ENCODE measurements around the gene SLC16A11. TPM values are rescaled to one million over a fixed set of nuclear protein-coding genes. Genes with fewer than 3 reads are reported as not detected.

Gene SLC16A11
- polyA plus RNA-seq, 1 donor (not counting 4 experiments of a cell fraction or from before 2014, with no cell fraction given) = not detected

DNA sequence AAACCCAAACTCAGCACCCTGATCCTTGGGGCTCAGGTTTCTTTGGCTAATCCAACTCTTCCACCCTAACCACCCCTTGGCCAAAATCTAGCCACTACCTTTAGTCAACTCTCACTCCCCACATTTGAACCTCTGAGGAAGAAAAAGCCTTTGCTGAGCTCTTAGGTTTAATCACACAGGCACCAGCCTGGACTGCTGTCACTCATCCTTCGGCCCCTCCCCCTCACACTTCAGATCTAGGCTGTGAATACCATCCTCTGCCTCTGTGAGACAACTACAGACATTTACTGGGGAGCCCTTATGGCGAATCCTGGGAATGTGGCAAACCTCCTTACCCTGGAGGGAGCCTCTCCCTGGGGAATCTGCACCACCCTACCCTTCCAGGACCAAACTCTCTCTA, 36.7 kb downstream of the SLC16A11 start:
- Histone ChIP-seq H4K20me1 (ENCODE audit: control insufficient read depth, extremely low read depth, insufficient read depth, low read length) (peaks cover 3% of the 10 kb centered on the region), H3K4me2 (ENCODE audit: control insufficient read depth, extremely low read depth, insufficient read depth, low read depth, low read length) (no peak overlapping the region), H3K4me3 (ENCODE audit: control insufficient read depth in 2 of 3, extremely low read depth in 1 of 3, insufficient read depth in 2 of 3, low read depth in 1 of 3, low read length in 3 of 3) (no peak overlapping the region), H3K9ac (ENCODE audit: control insufficient read depth, extremely low read depth, insufficient read depth, low read length) (no peak overlapping the region), H2AFZ (ENCODE audit: control insufficient read depth, low read length) (no peak overlapping the region), H3K9me3 (ENCODE audit: control insufficient read depth, low read depth, low read length) (no peaks in the 10 kb centered on the region), H3K79me2 (ENCODE audit: control insufficient read depth, insufficient read depth, low read length) (peaks cover 40% of the 10 kb centered on the region), H3K27ac (ENCODE audit: control insufficient read depth, insufficient read depth, low read length) (no peak overlapping the region), H3K36me3 (ENCODE audit: control insufficient read depth in 2 of 2, extremely low read depth in 1 of 2, insufficient read depth in 2 of 2, low read length in 2 of 2) (peaks cover 11 to 22% of the 10 kb centered on the region in 2 experiments), H3K4me1 (ENCODE audit: control insufficient read depth, extremely low read depth, insufficient read depth, low read length) (peaks cover 8% of the 10 kb centered on the region), H3K27me3 (ENCODE audit: control insufficient read depth, extremely low read depth, insufficient read depth, low read length) (no peaks in the 10 kb centered on the region), H3K9me1 (ENCODE audit: control insufficient read depth, extremely low read depth, insufficient read depth, low read length) (no peaks in the 10 kb centered on the region)
- no peak for FAIRE-seq
- dilution Hi-C loops (cut with MboI; ENCODE audit: extremely low pct_ligation_motif_present, low sequenced_read_pairs) = no loop called here
- TF ChIP-seq, protein P1, sequence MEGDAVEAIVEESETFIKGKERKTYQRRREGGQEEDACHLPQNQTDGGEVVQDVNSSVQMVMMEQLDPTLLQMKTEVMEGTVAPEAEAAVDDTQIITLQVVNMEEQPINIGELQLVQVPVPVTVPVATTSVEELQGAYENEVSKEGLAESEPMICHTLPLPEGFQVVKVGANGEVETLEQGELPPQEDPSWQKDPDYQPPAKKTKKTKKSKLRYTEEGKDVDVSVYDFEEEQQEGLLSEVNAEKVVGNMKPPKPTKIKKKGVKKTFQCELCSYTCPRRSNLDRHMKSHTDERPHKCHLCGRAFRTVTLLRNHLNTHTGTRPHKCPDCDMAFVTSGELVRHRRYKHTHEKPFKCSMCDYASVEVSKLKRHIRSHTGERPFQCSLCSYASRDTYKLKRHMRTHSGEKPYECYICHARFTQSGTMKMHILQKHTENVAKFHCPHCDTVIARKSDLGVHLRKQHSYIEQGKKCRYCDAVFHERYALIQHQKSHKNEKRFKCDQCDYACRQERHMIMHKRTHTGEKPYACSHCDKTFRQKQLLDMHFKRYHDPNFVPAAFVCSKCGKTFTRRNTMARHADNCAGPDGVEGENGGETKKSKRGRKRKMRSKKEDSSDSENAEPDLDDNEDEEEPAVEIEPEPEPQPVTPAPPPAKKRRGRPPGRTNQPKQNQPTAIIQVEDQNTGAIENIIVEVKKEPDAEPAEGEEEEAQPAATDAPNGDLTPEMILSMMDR (optimal IDR thresholded peaks at IDR 0.05 in 1 of 3, IDR thresholded peaks at IDR 0.05 in 1 of 3, conservative IDR thresholded peaks at IDR 0.05 in 1 of 3; ENCODE audit: extremely low read depth in 1 of 3, insufficient read depth in 2 of 3, low read length in 3 of 3) = no peak
- no peak for TF ChIP-seq EZH2 (IDR thresholded peaks at IDR 0.05; ENCODE audit: low read length)
- no peak for DNase-seq (ENCODE audit: low read depth, low spot score)

- peaks cover 20 to 30% of the 10 kb centered on the region in 2 experiments for H3K36me3 ChIP-seq (ENCODE audit: control insufficient read depth in 2 of 2, extremely low read depth in 1 of 2, insufficient read depth in 2 of 2, low read length in 2 of 2)
- no peaks in the 10 kb centered on the region for H3K9me3 ChIP-seq (ENCODE audit: control insufficient read depth, low read depth, low read length)
- H4K20me1 ChIP-seq (ENCODE audit: control insufficient read depth, extremely low read depth, insufficient read depth, low read length) = peaks cover 3% of the 10 kb centered on the region
- H3K79me2 ChIP-seq (ENCODE audit: control insufficient read depth, insufficient read depth, low read length) = peaks cover 27% of the 10 kb centered on the region
- no peak overlapping the region for H3K9ac ChIP-seq (ENCODE audit: control insufficient read depth, extremely low read depth, insufficient read depth, low read length)
- FAIRE-seq = no peak
- dilution Hi-C loops (cut with MboI; ENCODE audit: extremely low pct_ligation_motif_present, low sequenced_read_pairs) = no loop called here
- H3K4me1 ChIP-seq (ENCODE audit: control insufficient read depth, extremely low read depth, insufficient read depth, low read length) = peaks cover under 1% of the 10 kb centered on the region
- DNase-seq (ENCODE audit: low read depth, low spot score) = no peak
- no peaks in the 10 kb centered on the region for H3K9me1 ChIP-seq (ENCODE audit: control insufficient read depth, extremely low read depth, insufficient read depth, low read length)
- TF ChIP-seq EZH2 (IDR thresholded peaks at IDR 0.05; ENCODE audit: low read length) = no peak
- TF ChIP-seq, protein P1 (optimal IDR thresholded peaks at IDR 0.05 in 1 of 3, IDR thresholded peaks at IDR 0.05 in 1 of 3, conservative IDR thresholded peaks at IDR 0.05 in 1 of 3; ENCODE audit: extremely low read depth in 1 of 3, insufficient read depth in 2 of 3, low read length in 3 of 3) = no peak
- no peak overlapping the region for H3K4me2 ChIP-seq (ENCODE audit: control insufficient read depth, extremely low read depth, insufficient read depth, low read depth, low read length)
- no peak overlapping the region for H3K4me3 ChIP-seq (ENCODE audit: control insufficient read depth in 2 of 3, extremely low read depth in 1 of 3, insufficient read depth in 2 of 3, low read depth in 1 of 3, low read length in 3 of 3)
- H2AFZ ChIP-seq (ENCODE audit: control insufficient read depth, low read length) = no peak overlapping the region
- no peaks in the 10 kb centered on the region for H3K27me3 ChIP-seq (ENCODE audit: control insufficient read depth, extremely low read depth, insufficient read depth, low read length)
- H3K27ac ChIP-seq (ENCODE audit: control insufficient read depth, insufficient read depth, low read length) = no peak overlapping the region
Measured at GRCh38 chr17:7005716-7006115, 38.2 kb downstream of the SLC16A11 start.

Measured in keratinocyte (primary cell).